Astrocyte (in vitro differentiated cells and primary cell): ENCODE measurements around the gene ZNF565.
"Not testable (repeated sequence)": the region's sequence is repeated elsewhere in the genome, so short reads cannot be mapped to it uniquely, and the experiment has no call there.

ENCODE experiments used
- CTCF ChIP-seq: IDR thresholded peaks from 2 replicates; pipeline ENCODE4 v1.5.1; 2011; ENCODE audit warnings: low read depth, mild to moderate bottlenecking, inconsistent platforms, low read length, moderate library complexity; ENCODE audit not compliant: insufficient read depth
- EZH2 ChIP-seq: IDR thresholded peaks from 2 replicates; pipeline ENCODE4 v1.6.1; 2012; ENCODE audit warnings: mild to moderate bottlenecking, low read length, inconsistent platforms; ENCODE audit not compliant: insufficient read depth

- TF ChIP-seq CTCF, EZH2: not testable (repeated sequence)
These were observed 79.6 kb downstream of the ZNF565 start for GRCh38 chr19:36134867-36135266.
